ENCODE data around the gene MBOAT2. TPM values are rescaled to one million over a fixed set of nuclear protein-coding genes. Genes with fewer than 3 reads are reported as not detected.

Gene MBOAT2
- total RNA-seq, 3 donors from 2014 or later (not counting 1 experiment from before 2014, with no cell fraction given) = 2.9 to 18.4 (median 4.2) TPM

GRCh38 chr2:8847400-8847799, 156.1 kb downstream of the MBOAT2 start:
- 91% methylated on average over 6 of the region's 6 CpGs for WGBS (ENCODE audit: insufficient coverage)
- no peak overlapping the region for H3K27ac Mint-ChIP-seq
- no peak for ATAC-seq

DNA sequence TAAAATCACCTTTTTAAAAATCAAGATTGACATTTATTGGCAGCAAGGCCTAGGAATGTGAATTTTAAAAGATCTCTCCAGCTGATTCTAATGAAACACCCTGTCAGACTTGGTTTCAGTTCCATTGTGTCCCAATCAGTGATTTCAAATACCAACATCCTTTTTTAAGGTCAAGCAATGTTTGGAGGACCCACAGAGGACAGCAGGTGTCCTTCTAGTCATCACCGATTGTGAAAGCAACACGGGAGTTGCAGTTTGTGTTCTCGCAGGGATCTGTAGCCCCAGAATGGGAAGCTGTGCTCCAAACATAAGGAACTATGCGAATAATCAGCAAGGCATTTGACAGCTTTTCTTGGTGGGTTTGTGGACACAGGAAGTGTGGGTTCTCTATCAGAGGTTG, 161.6 kb downstream of the MBOAT2 start:
- H3K27me3 Mint-ChIP-seq (ENCODE audit: low read depth in 2 of 2) = peaks cover 20 to 30% of the 10 kb centered on the region in 2 donors
- TF ChIP-seq CTCF (IDR thresholded peaks at IDR 0.05) = no peak
- Histone ChIP-seq H3K9me3 (ENCODE audit: control insufficient read depth, insufficient read depth, low read length) (no peaks in the 10 kb centered on the region), H3K27ac (ENCODE audit: low read length) (no peak overlapping the region), H3K27me3 (ENCODE audit: control insufficient read depth, insufficient read depth, low read length) (peaks cover 3% of the 10 kb centered on the region), H3K4me3 (ENCODE audit: low read length) (no peak overlapping the region), H3K36me3 (ENCODE audit: control insufficient read depth, insufficient read depth, low read length) (no peaks in the 10 kb centered on the region), H3K4me1 (ENCODE audit: control insufficient read depth, insufficient read depth, low read length) (peaks cover 5% of the 10 kb centered on the region)
- DNase-seq (no peak), ATAC-seq (no peak)
- no peaks in the 10 kb centered on the region for H3K36me3 Mint-ChIP-seq
- no peaks in the 10 kb centered on the region for H3K9me3 Mint-ChIP-seq
- intact Hi-C loops (cut with micrococcal nuclease) = no loop called here
- 91% methylated on average over 4 of the region's 4 CpGs for WGBS (ENCODE audit: insufficient coverage)
- peaks cover 0 to 10% of the 10 kb centered on the region in 2 donors for H3K4me1 Mint-ChIP-seq
- H3K4me3 Mint-ChIP-seq = no peak overlapping the region
- H3K27ac Mint-ChIP-seq = no peak overlapping the region

More at GRCh38 chr2:8847400-8847799, 156.1 kb downstream of the MBOAT2 start:
- H3K4me1 Mint-ChIP-seq = no peaks in the 10 kb centered on the region
- H3K9me3 Mint-ChIP-seq = no peaks in the 10 kb centered on the region
- peaks cover 3% of the 10 kb centered on the region for H3K27me3 ChIP-seq (ENCODE audit: control insufficient read depth, insufficient read depth, low read length)
- no peaks in the 10 kb centered on the region for H3K4me1 ChIP-seq (ENCODE audit: control insufficient read depth, insufficient read depth, low read length)
- no peak for DNase-seq
- no peaks in the 10 kb centered on the region for H3K9me3 ChIP-seq (ENCODE audit: control insufficient read depth, insufficient read depth, low read length)
- TF ChIP-seq CTCF (IDR thresholded peaks at IDR 0.05) = no peak
- H3K4me3 ChIP-seq (ENCODE audit: low read length) = no peak overlapping the region
- H3K36me3 Mint-ChIP-seq = no peaks in the 10 kb centered on the region
- H3K36me3 ChIP-seq (ENCODE audit: control insufficient read depth, insufficient read depth, low read length) = no peaks in the 10 kb centered on the region
- H3K27ac ChIP-seq (ENCODE audit: low read length) = no peak overlapping the region
- intact Hi-C loops (cut with micrococcal nuclease) = no loop called here
- peaks cover 14 to 30% of the 10 kb centered on the region in 2 donors for H3K27me3 Mint-ChIP-seq (ENCODE audit: low read depth in 2 of 2)
- no peak overlapping the region for H3K4me3 Mint-ChIP-seq

GRCh38 chr2:8840475-8841091, 162.9 kb downstream of the MBOAT2 start:
- Mint-ChIP-seq H3K36me3 (no peaks in the 10 kb centered on the region), H3K27ac (no peak overlapping the region), H3K9me3 (no peaks in the 10 kb centered on the region), H3K27me3 (ENCODE audit: low read depth in 2 of 2) (peaks cover 8 to 20% of the 10 kb centered on the region in 2 donors), H3K4me3 (peak overlapping the region; percentile 23), H3K4me1 (peaks cover 12 to 21% of the 10 kb centered on the region in 2 donors)
- H3K36me3 ChIP-seq (ENCODE audit: control insufficient read depth, insufficient read depth, low read length) = no peaks in the 10 kb centered on the region
- intact Hi-C loops (cut with micrococcal nuclease) = no loop called here
- H3K4me3 ChIP-seq (ENCODE audit: low read length) = no peak overlapping the region
- H3K9me3 ChIP-seq (ENCODE audit: control insufficient read depth, insufficient read depth, low read length) = no peaks in the 10 kb centered on the region
- WGBS (ENCODE audit: insufficient coverage) = 87% methylated on average over 9 of the region's 12 CpGs
- H3K4me1 ChIP-seq (ENCODE audit: control insufficient read depth, insufficient read depth, low read length) = peaks cover 16% of the 10 kb centered on the region
- no peak for TF ChIP-seq CTCF (IDR thresholded peaks at IDR 0.05)
- H3K27ac ChIP-seq (ENCODE audit: low read length) = no peak overlapping the region
- ATAC-seq (no peak), DNase-seq (no peak)
- peaks cover 3% of the 10 kb centered on the region for H3K27me3 ChIP-seq (ENCODE audit: control insufficient read depth, insufficient read depth, low read length)
